Left forelimb (tissue), 1 donor: ENCODE results near the gene TSPAN5.

Source experiments
- DNase-seq: peaks from one replicate; pipeline ENCODE4 v3.0.0-alpha.2; 2018; ENCODE audit warnings: low spot score

TSPAN5 gene

DNA sequence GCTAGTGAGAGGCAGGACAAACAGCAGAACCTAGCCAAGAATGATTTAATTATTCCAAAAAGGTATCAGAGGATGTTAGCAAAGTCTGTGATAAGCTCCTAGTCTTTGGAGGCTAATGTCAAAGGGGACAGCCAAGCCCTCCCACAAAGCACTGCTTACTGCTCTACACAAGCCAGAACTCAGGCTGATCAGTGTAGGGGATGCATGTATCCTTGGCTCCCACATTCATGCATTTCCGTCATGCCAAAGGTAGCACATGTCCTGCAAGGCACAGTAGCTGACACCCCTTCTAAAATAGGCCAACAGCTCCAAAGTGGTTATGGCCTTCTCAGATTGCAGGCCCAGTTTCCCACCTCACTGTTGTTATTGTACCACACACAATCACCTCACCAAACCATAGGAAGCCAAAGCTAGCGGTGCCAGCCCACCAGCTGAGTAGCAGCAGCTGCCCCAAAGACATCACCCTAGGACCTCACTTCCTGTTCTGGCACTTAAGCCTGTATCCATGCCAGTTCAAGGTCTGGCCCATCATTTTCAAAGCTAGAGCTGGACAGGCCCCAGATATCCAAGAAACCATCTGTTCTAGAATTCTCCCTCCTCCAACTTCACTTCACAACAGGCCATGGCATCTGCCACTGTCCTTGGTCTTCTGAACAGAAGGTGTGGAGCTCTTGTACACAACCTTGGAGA lies 40.9 kb downstream of the TSPAN5 start:
- no peak for DNase-seq

- no peak for DNase-seq
These were observed 42.4 kb downstream of the TSPAN5 start for GRCh38 chr4:98615991-98616390.

DNA sequence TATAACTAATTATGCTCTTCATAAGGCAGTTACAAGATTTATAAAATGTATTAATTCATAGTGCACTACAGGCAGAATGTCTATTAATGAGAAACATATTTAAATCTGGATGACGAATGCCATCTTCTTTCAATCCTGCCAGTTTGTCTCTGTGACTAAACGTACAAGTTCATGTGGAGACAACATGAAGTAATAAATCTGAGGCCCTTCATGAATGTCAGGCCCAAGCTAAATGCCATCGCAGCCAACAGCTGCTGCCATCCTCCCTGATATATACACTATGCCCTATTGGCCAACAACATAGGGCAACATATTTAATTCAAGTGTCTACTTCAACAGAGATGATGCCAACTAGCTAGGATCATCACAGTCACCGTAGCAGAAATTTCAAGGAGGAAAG lies 43.7 kb downstream of the TSPAN5 start:
- DNase-seq, result no peak

DNA sequence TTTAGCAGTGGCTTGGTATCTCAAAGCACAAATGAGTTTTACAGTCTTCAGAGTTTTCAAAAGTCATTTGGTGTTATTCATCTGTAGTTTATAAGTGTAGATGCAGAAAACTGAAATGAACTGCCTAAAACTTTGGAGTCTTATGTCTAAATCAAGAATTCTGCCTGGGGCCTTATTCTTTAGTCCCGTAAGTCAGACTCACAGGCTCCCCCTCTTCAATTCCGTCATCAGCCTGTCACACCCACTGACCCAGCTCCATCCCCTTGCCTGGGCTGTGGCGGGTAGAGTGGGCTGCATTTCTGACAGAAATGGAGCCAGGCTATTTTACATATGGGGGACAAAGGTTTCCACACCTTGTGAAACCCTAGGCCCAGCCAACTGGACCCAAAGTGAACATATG lies 44.3 kb downstream of the TSPAN5 start:
- no peak for DNase-seq

DNA sequence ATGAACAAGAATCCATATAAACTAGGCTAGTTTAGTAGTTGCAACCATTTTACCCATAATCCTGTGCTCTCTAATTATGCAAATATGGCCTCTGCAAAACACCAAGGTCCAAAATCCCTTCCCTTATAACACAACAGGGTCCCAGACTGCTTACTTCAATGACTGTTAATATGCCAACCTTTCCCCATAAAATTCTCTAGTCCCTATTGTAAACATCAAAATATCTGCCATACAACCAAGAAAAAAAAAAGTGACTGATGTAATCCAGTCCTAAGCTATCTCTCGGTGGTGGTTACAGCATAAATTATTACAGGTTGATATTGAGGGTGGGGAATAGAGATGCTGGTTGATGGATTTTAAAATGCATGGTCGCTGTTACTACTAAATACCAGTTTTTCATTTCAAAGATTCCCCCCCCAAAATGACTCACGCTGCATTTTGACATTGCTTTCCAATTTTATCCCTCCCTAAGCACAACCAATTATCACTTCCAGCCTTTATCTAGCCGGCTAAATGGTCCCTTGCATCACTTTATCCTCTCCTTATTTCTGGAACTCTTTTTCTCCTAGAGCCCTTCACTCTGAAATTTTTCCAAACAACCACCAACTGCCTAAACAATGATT lies 44.8 kb downstream of the TSPAN5 start:
- no peak for DNase-seq

- no peak for DNase-seq
These were observed 45.8 kb downstream of the TSPAN5 start for GRCh38 chr4:98612318-98613250.

DNA sequence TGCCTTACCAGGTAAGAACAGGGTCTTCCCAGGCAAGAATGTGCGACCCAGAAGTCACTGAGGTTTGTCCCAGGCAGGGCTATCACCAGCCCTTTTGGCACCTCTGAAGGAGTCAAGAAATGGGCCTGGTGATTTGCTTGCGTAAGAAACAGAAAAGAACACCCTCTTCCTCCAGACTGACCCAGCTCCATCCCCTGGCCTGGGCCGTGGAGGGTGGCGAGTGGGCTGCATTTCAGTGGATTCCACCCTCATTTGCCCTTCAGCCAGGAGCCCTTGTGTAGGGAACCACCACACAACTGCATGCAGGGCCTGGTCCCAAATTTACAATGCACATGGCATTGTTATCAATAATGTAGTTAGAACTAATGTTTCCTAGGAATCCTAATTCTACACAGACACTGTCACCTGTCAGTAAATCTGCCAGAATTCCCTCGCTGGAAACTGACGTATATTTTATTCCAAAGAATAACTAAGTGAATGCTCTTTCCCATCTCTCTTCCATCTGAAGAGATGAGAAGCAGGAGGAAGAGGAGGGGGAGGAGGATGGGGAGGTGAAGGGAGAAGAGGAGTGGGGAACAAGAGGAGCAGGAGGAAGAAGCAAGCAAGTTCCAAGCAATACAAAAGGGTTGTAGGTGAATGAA lies 46.6 kb downstream of the TSPAN5 start:
- DNase-seq, result no peak

DNA sequence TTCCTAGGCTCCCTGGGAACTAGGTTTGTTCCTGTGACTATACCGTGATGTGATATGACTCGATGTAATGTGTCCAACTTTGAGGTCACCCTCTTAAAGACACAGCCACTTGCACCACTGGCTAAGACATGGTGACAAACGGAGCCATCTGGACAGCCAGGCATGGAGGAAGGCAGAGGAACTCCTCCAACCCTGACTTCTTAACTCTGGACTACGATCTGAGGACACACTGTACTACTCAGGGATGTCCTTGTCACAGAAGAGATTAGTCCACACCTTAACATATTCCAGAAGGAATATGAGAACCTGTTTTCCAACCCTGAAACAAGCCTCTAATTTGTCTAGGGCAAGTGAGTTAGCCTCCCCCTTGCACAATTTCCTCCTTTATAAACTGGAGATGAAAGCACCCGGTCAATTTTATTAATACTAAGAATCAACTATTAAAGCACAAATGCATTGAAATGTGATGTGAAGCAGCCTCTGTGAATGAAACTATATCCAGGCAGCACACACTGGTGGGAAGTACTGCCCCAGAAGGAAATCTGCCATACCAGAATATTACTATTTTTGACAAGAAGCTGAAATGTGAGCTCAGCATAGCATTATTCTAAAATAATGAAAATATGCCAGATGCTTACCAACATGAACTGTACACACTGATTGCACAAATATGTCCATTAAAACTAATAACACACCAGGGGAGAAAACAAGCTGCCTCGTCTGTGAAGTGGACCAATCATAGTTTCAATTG lies 47.3 kb downstream of the TSPAN5 start:
- DNase-seq, result no peak

GRCh38 chr4:98610431-98610830 lies 48.0 kb downstream of the TSPAN5 start:
- DNase-seq, result no peak

GRCh38 chr4:98609934-98610333 lies 48.5 kb downstream of the TSPAN5 start:
- DNase-seq, result no peak

DNA sequence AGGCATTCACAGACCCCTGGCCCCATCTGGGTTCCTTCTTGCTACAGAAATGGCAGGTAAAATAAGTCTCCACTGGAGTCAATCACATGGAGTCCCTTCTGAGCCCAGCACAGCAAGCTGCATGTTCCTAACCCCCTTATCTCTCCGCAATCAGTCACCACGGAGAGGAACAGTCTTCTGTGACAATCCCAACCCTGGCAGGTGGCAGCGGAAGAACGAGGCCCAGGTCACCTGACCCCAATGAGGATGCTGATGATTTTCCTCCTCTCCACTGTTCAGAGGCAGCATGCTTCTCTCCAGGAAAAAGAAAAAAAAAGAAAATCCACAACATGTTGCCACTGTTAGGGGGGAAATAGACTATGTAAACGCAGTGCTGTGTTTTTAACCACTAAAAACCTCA lies 50.1 kb downstream of the TSPAN5 start:
- DNase-seq, result no peak

DNA sequence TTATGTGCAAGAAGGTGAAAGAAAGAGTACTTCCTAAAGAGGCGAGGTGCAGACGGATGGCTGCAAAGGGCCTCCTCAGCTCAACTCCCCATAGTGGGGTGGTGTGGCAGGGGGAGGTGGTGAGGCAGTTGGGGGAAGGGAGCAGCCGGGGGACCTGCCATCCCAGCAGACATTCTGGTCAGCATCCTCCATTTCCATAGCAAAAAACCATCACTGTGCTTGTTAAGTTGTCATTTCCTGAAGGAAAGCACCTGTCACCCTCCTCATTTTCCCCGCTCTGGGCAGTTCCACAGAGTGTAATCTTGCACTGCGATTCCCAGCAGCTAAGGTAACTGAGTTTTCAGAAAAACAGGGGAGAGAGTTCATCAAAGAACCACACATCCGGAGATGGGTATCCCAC lies 51.5 kb downstream of the TSPAN5 start:
- no peak for DNase-seq

DNA sequence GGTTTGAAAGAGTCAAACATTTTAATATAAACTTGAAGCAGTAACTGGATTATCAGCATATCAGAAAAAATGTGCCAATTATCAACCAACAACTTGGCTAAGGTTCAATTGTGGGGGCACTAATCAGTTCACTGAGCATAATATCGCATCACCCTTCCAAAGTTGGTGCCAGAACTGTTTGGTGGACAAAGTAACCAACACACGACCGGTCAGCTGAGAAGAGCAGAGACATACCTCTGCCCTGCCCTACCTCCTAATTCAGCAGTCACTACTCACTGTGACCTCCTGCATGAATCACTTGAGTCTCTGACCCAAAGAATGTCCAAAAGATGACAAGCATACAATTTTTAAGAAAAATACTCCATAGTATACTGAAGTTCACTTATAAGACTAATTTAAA lies 53.2 kb downstream of the TSPAN5 start:
- DNase-seq, result no peak

DNA sequence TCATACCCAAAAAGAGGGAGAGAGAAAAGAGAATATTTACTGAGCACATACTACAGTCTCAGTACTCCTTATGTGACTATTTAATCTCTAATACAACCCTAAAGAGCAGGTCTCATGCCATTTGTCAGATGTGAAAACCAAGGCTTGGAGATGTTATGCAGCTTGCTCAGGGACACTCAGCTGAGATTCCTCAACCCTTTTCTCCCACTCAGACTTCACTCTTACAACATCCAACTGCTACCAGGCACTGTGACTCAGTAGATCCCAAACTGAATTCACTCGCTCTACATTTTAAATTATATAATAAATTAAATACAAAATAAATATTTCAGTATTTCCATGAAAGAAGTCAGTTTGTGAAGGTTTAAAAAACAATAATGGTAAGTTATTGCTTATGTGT lies 53.7 kb downstream of the TSPAN5 start:
- no peak for DNase-seq

GRCh38 chr4:98603683-98604521 lies 54.5 kb downstream of the TSPAN5 start:
- DNase-seq, result no peak

DNA sequence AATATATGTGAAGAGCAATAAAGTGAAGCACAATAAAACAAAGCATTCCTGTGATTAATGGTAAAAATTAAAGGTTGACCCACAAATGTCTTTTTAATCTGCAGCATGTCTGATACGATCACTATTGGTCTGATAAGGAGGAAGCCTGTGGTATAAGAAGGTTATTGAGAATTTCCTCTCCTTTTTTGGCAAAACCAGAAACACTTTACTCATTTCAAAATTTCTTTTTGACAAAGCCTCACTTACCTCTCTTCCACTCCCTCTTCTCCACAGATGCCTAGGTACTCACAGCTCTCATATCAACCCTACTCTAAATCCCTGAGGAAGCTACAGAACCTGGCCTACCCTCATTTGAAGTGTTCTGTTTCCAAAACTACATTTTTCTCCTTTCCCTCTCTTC lies 56.1 kb downstream of the TSPAN5 start:
- no peak for DNase-seq

GRCh38 chr4:98601708-98602107 lies 56.7 kb downstream of the TSPAN5 start:
- no peak for DNase-seq

- no peak for DNase-seq
These were observed 58.7 kb downstream of the TSPAN5 start for GRCh38 chr4:98599617-98600205.

DNA sequence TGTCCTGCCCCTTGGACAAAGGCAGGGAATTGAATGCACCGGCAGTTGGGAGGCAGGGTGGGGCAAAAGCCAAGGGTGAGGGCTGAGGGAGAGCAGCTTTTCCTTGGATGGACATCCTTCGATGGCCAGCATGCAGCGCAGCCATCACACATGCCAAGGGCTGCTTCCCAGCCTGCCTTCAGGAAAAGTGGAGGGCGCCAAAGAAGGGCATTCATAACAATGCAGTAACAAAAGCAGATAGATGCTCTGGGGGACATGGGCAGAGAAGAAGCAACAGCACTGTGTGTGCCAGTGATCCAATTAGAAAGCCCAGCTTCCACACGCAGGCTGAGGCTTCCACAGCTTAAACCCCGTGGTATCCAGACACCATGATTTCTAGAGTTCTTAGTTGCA lies 71.5 kb downstream of the TSPAN5 start:
- no peak for DNase-seq

GRCh38 chr4:98586291-98586961 lies 72.0 kb downstream of the TSPAN5 start:
- no peak for DNase-seq
